Measurements from ENCODE around the gene NCKAP1. TPM values are rescaled to one million over a fixed set of nuclear protein-coding genes. Genes with fewer than 3 reads are reported as not detected.
"Not testable (repeated sequence)": the region's sequence is repeated elsewhere in the genome, so short reads cannot be mapped to it uniquely, and the experiment has no call there.

Gene NCKAP1
- total and polyA plus RNA-seq, 4 donors: 16.1 to 64.2 (median 24.4) TPM

DNA sequence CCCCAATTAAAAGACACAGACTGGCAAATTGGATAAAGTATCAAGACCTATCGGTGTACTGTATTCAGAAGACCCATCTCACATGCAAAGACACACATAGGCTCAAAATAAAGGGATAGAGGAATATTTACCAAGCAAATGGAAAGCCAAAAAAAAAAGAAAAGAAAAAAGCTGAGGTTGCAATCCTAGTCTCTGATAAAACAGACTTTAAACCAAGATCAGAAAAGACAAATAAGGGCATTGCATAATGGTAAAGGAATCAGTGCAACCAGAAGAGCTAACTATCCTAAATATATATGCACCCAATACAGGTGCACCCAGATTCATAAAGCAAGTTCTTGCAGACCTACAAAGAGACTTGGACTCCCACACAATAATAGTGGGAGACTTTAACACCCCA is 161.6 kb downstream of the NCKAP1 start:
- H3K27ac ChIP-seq (ENCODE audit: low read depth in 1 of 2, low read length in 2 of 2); H3K4me3 ChIP-seq (ENCODE audit: low read depth in 1 of 3, low read length in 3 of 3); H3K36me3 ChIP-seq (ENCODE audit: control insufficient read depth in 4 of 4, insufficient read depth in 3 of 4, low read depth in 1 of 4, low read length in 3 of 4); H3K4me1 ChIP-seq (ENCODE audit: control insufficient read depth in 4 of 4, insufficient read depth in 4 of 4, low read length in 3 of 4); H3K27me3 ChIP-seq (ENCODE audit: control insufficient read depth in 4 of 4, insufficient read depth in 4 of 4, low read length in 3 of 4); DNase-seq (ENCODE audit: low spot score); H3K9me3 ChIP-seq (ENCODE audit: control insufficient read depth in 4 of 4, low read length in 3 of 4); H3K9ac ChIP-seq (ENCODE audit: low read depth in 1 of 2, low read length in 2 of 2): not testable (repeated sequence)
- TF ChIP-seq HNF4A (conservative IDR thresholded peaks at IDR 0.05): peak; percentile 33 to 75
- 50% methylated on average over 1 of the region's 1 CpG for WGBS

DNA sequence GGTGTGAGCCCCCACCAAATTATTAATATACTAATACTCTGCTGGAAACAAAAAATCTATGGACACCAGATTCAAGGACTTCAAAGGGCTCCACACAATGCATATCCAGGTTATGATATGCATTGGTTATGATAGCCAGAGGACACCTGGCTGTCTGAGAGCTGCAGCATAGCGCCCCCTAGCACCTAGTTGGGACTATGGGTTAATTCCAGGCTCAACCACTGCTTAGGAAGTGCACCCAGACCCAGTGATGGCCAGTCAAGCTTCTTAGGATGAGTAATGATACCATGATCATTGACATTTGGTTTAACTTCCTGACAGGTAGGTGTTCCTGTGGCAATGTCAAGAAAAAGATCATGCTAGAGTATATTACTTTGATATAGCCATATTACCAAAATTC is 168.0 kb downstream of the NCKAP1 start:
- Histone ChIP-seq H3K9me3 (ENCODE audit: control insufficient read depth in 4 of 4, low read length in 3 of 4) (no peaks in the 10 kb centered on the region), H3K4me3 (ENCODE audit: low read depth in 1 of 3, low read length in 3 of 3) (no peak overlapping the region), H3K9ac (ENCODE audit: low read depth in 1 of 2, low read length in 2 of 2) (no peak overlapping the region), H3K27ac (ENCODE audit: low read depth in 1 of 2, low read length in 2 of 2) (no peak overlapping the region), H3K4me1 (ENCODE audit: control insufficient read depth in 4 of 4, insufficient read depth in 4 of 4, low read length in 3 of 4) (peaks cover 6 to 14% (median 10%) of the 10 kb centered on the region in 4 donors), H3K27me3 (ENCODE audit: control insufficient read depth in 4 of 4, insufficient read depth in 4 of 4, low read length in 3 of 4) (no peaks in the 10 kb centered on the region), H3K36me3 (ENCODE audit: control insufficient read depth in 4 of 4, insufficient read depth in 3 of 4, low read depth in 1 of 4, low read length in 3 of 4) (no peaks in the 10 kb centered on the region)
- WGBS: 6% methylated on average over 1 of the region's 1 CpG
- TF ChIP-seq RAD21 (IDR thresholded peaks at IDR 0.05): peak in 1 of 2 donors; percentile 8
- TF ChIP-seq, protein P1, sequence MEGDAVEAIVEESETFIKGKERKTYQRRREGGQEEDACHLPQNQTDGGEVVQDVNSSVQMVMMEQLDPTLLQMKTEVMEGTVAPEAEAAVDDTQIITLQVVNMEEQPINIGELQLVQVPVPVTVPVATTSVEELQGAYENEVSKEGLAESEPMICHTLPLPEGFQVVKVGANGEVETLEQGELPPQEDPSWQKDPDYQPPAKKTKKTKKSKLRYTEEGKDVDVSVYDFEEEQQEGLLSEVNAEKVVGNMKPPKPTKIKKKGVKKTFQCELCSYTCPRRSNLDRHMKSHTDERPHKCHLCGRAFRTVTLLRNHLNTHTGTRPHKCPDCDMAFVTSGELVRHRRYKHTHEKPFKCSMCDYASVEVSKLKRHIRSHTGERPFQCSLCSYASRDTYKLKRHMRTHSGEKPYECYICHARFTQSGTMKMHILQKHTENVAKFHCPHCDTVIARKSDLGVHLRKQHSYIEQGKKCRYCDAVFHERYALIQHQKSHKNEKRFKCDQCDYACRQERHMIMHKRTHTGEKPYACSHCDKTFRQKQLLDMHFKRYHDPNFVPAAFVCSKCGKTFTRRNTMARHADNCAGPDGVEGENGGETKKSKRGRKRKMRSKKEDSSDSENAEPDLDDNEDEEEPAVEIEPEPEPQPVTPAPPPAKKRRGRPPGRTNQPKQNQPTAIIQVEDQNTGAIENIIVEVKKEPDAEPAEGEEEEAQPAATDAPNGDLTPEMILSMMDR (IDR thresholded peaks at IDR 0.05; ENCODE audit: low read depth, low read length, missing input control): no peak
- DNase-seq (ENCODE audit: low spot score): no peak

DNA sequence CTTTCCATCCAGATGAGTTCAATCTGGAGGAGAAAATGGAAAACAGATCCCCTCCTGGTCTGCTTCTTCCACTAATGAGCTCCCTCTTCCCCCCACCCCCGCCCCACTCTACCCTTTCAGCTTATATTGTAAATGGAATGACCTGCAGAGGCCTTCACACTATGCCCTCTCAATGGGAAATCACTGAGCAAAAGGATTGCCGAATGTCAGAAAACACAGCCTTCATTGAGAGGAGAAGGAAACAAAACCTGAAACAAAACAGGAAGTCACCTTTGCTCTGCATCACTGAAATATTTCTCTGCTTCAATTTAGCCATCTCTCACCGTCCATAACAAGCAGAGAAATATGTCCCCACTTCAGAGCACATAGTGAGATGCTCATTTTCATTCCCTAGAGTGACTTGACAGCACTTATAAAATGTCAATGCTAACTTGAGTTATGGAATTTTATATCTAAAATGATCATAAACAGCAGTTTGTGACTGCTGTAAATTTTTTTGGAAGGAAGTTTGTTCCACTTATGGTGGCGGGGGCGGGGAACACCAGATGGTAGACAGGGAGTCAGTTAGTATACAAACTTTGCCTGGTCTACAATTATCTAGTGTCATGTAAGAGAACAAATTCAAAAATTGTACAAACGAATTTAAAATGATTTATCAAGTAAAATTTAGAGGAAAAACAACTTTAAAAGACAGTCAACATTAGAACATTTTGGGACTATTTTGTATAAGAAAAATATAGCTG is 170.0 kb downstream of the NCKAP1 start:
- Histone ChIP-seq H3K36me3 (ENCODE audit: control insufficient read depth in 4 of 4, insufficient read depth in 3 of 4, low read depth in 1 of 4, low read length in 3 of 4) (no peaks in the 10 kb centered on the region), H3K9ac (ENCODE audit: low read depth in 1 of 2, low read length in 2 of 2) (no peak overlapping the region), H3K27me3 (ENCODE audit: control insufficient read depth in 4 of 4, insufficient read depth in 4 of 4, low read length in 3 of 4) (no peaks in the 10 kb centered on the region), H3K9me3 (ENCODE audit: control insufficient read depth in 4 of 4, low read length in 3 of 4) (no peaks in the 10 kb centered on the region), H3K4me1 (ENCODE audit: control insufficient read depth in 4 of 4, insufficient read depth in 4 of 4, low read length in 3 of 4) (peaks cover 6 to 14% (median 10%) of the 10 kb centered on the region in 4 donors), H3K4me3 (ENCODE audit: low read depth in 1 of 3, low read length in 3 of 3) (no peak overlapping the region), H3K27ac (ENCODE audit: low read depth in 1 of 2, low read length in 2 of 2) (no peak overlapping the region)
- 75% methylated on average over 6 of the region's 6 CpGs for WGBS
- TF ChIP-seq, protein P2, sequence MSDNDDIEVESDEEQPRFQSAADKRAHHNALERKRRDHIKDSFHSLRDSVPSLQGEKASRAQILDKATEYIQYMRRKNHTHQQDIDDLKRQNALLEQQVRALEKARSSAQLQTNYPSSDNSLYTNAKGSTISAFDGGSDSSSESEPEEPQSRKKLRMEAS (IDR thresholded peaks at IDR 0.05): no peak
- TF ChIP-seq JUND (IDR thresholded peaks at IDR 0.05) (no peak), FOXA1 (IDR thresholded peaks at IDR 0.05) (no peak)
- DNase-seq (ENCODE audit: low spot score): no peak

DNA sequence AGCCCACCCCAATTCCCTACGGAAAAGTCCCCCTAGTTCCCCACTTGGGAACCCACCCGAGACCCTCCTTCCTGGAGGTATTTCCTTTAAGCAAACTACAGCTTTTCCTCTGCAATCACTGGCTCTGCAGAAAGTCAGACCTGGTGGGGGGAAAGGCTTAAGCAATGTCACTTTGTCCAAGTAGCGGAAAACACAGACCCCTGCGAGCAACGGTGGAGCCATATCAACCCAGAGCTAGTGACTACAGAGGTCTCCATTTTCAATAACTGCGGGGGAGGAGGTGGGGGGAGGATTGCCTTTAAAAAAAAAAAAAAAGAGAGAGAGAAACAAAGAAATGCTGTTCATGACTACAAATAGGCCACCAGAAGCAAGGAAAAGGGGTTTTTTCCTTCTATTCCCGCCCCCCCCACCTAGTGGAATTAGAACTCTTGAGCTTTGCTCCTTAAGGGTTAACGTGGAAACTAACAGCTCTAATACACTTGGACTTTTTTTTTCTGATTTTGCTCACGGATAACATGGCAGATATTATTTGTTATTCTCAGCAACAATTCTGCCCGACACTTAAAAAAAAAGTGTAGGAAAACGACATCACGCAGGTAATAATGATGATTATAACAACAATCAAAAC is 170.7 kb downstream of the NCKAP1 start:
- no peak overlapping the region for H3K9ac ChIP-seq (ENCODE audit: low read depth in 1 of 2, low read length in 2 of 2)
- no peaks in the 10 kb centered on the region for H3K27me3 ChIP-seq (ENCODE audit: control insufficient read depth in 4 of 4, insufficient read depth in 4 of 4, low read length in 3 of 4)
- WGBS: 53% methylated on average over 12 of the region's 12 CpGs
- H3K9me3 ChIP-seq (ENCODE audit: control insufficient read depth in 4 of 4, low read length in 3 of 4): no peaks in the 10 kb centered on the region
- H3K4me3 ChIP-seq (ENCODE audit: low read depth in 1 of 3, low read length in 3 of 3): peak overlapping the region in 2 of 3 donors; percentile 28 to 44
- DNase-seq (ENCODE audit: low spot score): no peak
- no peak overlapping the region for H3K27ac ChIP-seq (ENCODE audit: low read depth in 1 of 2, low read length in 2 of 2)
- H3K4me1 ChIP-seq (ENCODE audit: control insufficient read depth in 4 of 4, insufficient read depth in 4 of 4, low read length in 3 of 4): peaks cover 6 to 14% (median 10%) of the 10 kb centered on the region in 4 donors
- no peaks in the 10 kb centered on the region for H3K36me3 ChIP-seq (ENCODE audit: control insufficient read depth in 4 of 4, insufficient read depth in 3 of 4, low read depth in 1 of 4, low read length in 3 of 4)
- TF ChIP-seq RAD21 (IDR thresholded peaks at IDR 0.05): peak in 1 of 2 donors; percentile 0
- TF ChIP-seq TAF1 (conservative IDR thresholded peaks at IDR 0.05): no peak

Measured in liver (tissue), 9 donors.